GM10266 (cell line): Measurements from ENCODE around the gene C1orf74.

Experiments used
- DNase-seq: peaks from one replicate; pipeline ENCODE4 v3.0.0; 2012; ENCODE audit errors: extremely low spot score
- CTCF ChIP-seq: IDR thresholded peaks from 2 replicates; pipeline ENCODE4 v1.5.1; 2012; ENCODE audit warnings: mild to moderate bottlenecking, low read depth; ENCODE audit not compliant: control insufficient read depth, insufficient read depth; ENCODE audit errors: missing control alignments

The C1orf74 gene

GRCh38 chr1:209823143-209824041, 39.0 kb upstream of the C1orf74 start:
- peak; percentile 54 for DNase-seq
- TF ChIP-seq CTCF = peak; percentile 72

GRCh38 chr1:209822706-209823105, 38.3 kb upstream of the C1orf74 start:
- no peak for DNase-seq
- no peak for TF ChIP-seq CTCF

- no peak for DNase-seq
- no peak for TF ChIP-seq CTCF
These were observed 36.6 kb upstream of the C1orf74 start for GRCh38 chr1:209820986-209821385.

- DNase-seq = no peak
- TF ChIP-seq CTCF = no peak
These were observed 34.7 kb upstream of the C1orf74 start for GRCh38 chr1:209819058-209819457.

- no peak for DNase-seq
- no peak for TF ChIP-seq CTCF
These were observed 33.3 kb upstream of the C1orf74 start for GRCh38 chr1:209817691-209818090.

- no peak for TF ChIP-seq CTCF
- no peak for DNase-seq
These were observed 32.6 kb upstream of the C1orf74 start for GRCh38 chr1:209816923-209817322.

GRCh38 chr1:209815931-209816341, 31.6 kb upstream of the C1orf74 start:
- no peak for TF ChIP-seq CTCF

More at GRCh38 chr1:209815931-209816341, 31.6 kb upstream of the C1orf74 start:
- no peak for DNase-seq
